Progenitor cell of endocrine pancreas (in vitro differentiated cells): ENCODE data around the gene RGS7BP. TPM values are rescaled to one million over a fixed set of nuclear protein-coding genes. Genes with fewer than 3 reads are reported as not detected.
A peak's percentile ranks its signal among the peaks of the same experiment; 100 is the strongest.

Experiments
- DNase-seq: peaks from one replicate; pipeline ENCODE4 v3.0.0; 2021; ENCODE audit warnings: low spot score; ENCODE audit not compliant: unreplicated experiment
- H3K27ac Mint-ChIP-seq: 2 replicates; pipeline ENCODE4 v1.8.0; 2021; ENCODE audit warnings: mild to moderate bottlenecking, moderate library complexity, mixed read lengths
- H3K27me3 Mint-ChIP-seq: 2 replicates; pipeline ENCODE4 v1.8.0; 2021; ENCODE audit warnings: mixed read lengths
- H3K36me3 Mint-ChIP-seq: 2 replicates; pipeline ENCODE4 v1.8.0; 2022; ENCODE audit warnings: mixed read lengths; ENCODE audit not compliant: insufficient read depth
- H3K4me1 Mint-ChIP-seq: 2 replicates; pipeline ENCODE4 v1.8.0; 2021; ENCODE audit warnings: low read depth, mixed read lengths
- H3K4me3 Mint-ChIP-seq: 2 replicates; pipeline ENCODE4 v1.8.0; 2021; ENCODE audit warnings: low read depth, mild to moderate bottlenecking, moderate library complexity, mixed read lengths
- H3K9me3 Mint-ChIP-seq: 2 replicates; pipeline ENCODE4 v1.8.0; 2021; ENCODE audit warnings: low read depth, mixed read lengths
- total RNA-seq: library from RNA; stranded (reverse); gene quantifications from 2 replicates; pipeline ENCODE4 v1.2.1, GENCODE V29; 2021
- TF ChIP-seq, protein P1 (sequence below): fragments of 200-600 bp; sonication (generic); IDR thresholded peaks from one replicate; pipeline ENCODE4 v1.5.0; 2021; ENCODE audit warnings: antibody characterized with exemption, mild to moderate bottlenecking; ENCODE audit not compliant: unreplicated experiment

The RGS7BP gene
- total RNA-seq, 1 donor from 2014 or later = 0.14 TPM

GRCh38 chr5:64634997-64635686, 129.3 kb downstream of the RGS7BP start:
- no peak for DNase-seq
- H3K27ac Mint-ChIP-seq = no peak overlapping the region
- TF ChIP-seq, protein P1, sequence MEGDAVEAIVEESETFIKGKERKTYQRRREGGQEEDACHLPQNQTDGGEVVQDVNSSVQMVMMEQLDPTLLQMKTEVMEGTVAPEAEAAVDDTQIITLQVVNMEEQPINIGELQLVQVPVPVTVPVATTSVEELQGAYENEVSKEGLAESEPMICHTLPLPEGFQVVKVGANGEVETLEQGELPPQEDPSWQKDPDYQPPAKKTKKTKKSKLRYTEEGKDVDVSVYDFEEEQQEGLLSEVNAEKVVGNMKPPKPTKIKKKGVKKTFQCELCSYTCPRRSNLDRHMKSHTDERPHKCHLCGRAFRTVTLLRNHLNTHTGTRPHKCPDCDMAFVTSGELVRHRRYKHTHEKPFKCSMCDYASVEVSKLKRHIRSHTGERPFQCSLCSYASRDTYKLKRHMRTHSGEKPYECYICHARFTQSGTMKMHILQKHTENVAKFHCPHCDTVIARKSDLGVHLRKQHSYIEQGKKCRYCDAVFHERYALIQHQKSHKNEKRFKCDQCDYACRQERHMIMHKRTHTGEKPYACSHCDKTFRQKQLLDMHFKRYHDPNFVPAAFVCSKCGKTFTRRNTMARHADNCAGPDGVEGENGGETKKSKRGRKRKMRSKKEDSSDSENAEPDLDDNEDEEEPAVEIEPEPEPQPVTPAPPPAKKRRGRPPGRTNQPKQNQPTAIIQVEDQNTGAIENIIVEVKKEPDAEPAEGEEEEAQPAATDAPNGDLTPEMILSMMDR = peak; percentile 83
- no peaks in the 10 kb centered on the region for H3K9me3 Mint-ChIP-seq
- no peaks in the 10 kb centered on the region for H3K36me3 Mint-ChIP-seq
- peaks cover 17% of the 10 kb centered on the region for H3K4me1 Mint-ChIP-seq
- no peak overlapping the region for H3K4me3 Mint-ChIP-seq
- peaks cover 27% of the 10 kb centered on the region for H3K27me3 Mint-ChIP-seq

- DNase-seq = no peak
- H3K9me3 Mint-ChIP-seq = no peaks in the 10 kb centered on the region
- TF ChIP-seq, protein P1 = no peak
- no peak overlapping the region for H3K4me3 Mint-ChIP-seq
- peaks cover 17% of the 10 kb centered on the region for H3K4me1 Mint-ChIP-seq
- H3K36me3 Mint-ChIP-seq = no peaks in the 10 kb centered on the region
- H3K27ac Mint-ChIP-seq = no peak overlapping the region
- H3K27me3 Mint-ChIP-seq = peaks cover 27% of the 10 kb centered on the region
These were observed 131.3 kb downstream of the RGS7BP start for GRCh38 chr5:64637144-64637543.

DNA sequence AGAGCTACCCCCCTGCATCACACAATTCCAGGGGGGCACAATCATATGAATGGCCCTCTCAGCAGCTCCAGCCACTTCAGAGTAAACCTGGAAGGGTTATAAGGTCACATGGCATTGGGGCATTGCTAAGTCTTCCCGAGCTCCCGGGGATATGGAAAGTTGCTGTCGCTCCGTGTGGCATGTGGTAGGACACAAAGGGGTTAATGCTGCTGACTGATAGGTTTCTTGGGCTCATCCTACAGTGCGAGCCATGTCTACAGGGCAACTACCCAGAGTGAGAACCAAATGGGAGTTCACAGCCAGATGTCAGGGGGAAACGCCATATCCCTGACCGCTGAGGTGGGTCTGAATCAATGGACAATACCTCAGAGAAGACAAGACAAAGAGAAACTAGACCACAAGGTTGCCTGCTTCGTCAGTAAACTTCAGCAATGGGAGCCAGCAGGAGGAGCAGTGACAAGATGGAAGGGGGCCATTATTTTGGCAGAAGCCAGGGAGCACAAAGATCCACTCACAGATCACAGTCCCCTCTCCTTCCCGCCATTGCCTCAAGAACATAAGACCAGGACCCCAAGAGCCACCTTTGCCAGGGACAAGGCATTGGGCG, 132.1 kb downstream of the RGS7BP start:
- Mint-ChIP-seq H3K4me3 (no peak overlapping the region), H3K9me3 (no peaks in the 10 kb centered on the region), H3K4me1 (peaks cover 17% of the 10 kb centered on the region), H3K36me3 (no peaks in the 10 kb centered on the region), H3K27me3 (peaks cover 32% of the 10 kb centered on the region), H3K27ac (no peak overlapping the region)
- DNase-seq = no peak
- TF ChIP-seq, protein P1 = no peak

- no peak for DNase-seq
- H3K9me3 Mint-ChIP-seq = no peaks in the 10 kb centered on the region
- no peak overlapping the region for H3K4me3 Mint-ChIP-seq
- no peaks in the 10 kb centered on the region for H3K36me3 Mint-ChIP-seq
- H3K4me1 Mint-ChIP-seq = peaks cover 15% of the 10 kb centered on the region
- peak overlapping the region; percentile 25 for H3K27ac Mint-ChIP-seq
- TF ChIP-seq, protein P1 = no peak
- H3K27me3 Mint-ChIP-seq = peaks cover 8% of the 10 kb centered on the region
These were observed 139.0 kb downstream of the RGS7BP start for GRCh38 chr5:64644831-64645230.

DNA sequence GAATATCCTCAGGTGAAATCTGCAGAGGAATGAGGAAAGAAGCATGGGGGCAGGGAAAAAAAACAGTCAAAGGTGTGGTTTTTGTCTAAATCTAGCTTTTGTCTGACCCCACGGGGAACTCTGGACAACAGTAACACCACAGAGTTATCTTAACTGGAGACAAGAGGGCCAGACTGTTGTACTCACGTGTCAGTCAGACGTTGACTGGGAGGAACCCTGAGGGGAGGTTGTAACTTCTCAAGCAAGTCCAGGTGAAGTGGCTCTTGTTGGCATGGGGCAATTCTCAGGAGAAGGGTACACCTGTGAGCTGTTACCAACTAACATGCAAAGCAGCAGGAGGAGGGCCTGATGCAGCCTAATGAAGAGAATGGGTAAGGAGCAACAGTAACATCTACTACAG, 140.4 kb downstream of the RGS7BP start:
- no peak for DNase-seq
- H3K9me3 Mint-ChIP-seq = no peaks in the 10 kb centered on the region
- TF ChIP-seq, protein P1 = no peak
- H3K27me3 Mint-ChIP-seq = peaks cover 8% of the 10 kb centered on the region
- peaks cover 15% of the 10 kb centered on the region for H3K4me1 Mint-ChIP-seq
- H3K27ac Mint-ChIP-seq = no peak overlapping the region
- no peak overlapping the region for H3K4me3 Mint-ChIP-seq
- no peaks in the 10 kb centered on the region for H3K36me3 Mint-ChIP-seq
